ENCODE results near the gene IL36G.

- TF ChIP-seq, protein P1, sequence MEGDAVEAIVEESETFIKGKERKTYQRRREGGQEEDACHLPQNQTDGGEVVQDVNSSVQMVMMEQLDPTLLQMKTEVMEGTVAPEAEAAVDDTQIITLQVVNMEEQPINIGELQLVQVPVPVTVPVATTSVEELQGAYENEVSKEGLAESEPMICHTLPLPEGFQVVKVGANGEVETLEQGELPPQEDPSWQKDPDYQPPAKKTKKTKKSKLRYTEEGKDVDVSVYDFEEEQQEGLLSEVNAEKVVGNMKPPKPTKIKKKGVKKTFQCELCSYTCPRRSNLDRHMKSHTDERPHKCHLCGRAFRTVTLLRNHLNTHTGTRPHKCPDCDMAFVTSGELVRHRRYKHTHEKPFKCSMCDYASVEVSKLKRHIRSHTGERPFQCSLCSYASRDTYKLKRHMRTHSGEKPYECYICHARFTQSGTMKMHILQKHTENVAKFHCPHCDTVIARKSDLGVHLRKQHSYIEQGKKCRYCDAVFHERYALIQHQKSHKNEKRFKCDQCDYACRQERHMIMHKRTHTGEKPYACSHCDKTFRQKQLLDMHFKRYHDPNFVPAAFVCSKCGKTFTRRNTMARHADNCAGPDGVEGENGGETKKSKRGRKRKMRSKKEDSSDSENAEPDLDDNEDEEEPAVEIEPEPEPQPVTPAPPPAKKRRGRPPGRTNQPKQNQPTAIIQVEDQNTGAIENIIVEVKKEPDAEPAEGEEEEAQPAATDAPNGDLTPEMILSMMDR (IDR thresholded peaks at IDR 0.05) = no peak
- TF ChIP-seq POLR2A (IDR thresholded peaks at IDR 0.05) = no peak
Measured at GRCh38 chr2:112947374-112947773, 30.4 kb upstream of the IL36G start.

Measured in prostate gland (tissue), 2 donors.